HS-27A (cell line): ENCODE measurements around the gene MED13L.

Source experiments
- DNase-seq: peaks from one replicate; pipeline ENCODE4 v3.0.0-alpha.2; 2012; ENCODE audit warnings: low read depth, missing footprints

Gene MED13L

GRCh38 chr12:116130431-116130830 lies 147.1 kb downstream of the MED13L start:
- no peak for DNase-seq

GRCh38 chr12:116128779-116129178 lies 148.7 kb downstream of the MED13L start:
- no peak for DNase-seq

GRCh38 chr12:116127859-116128258 lies 149.6 kb downstream of the MED13L start:
- no peak for DNase-seq

GRCh38 chr12:116126610-116127009 lies 150.9 kb downstream of the MED13L start:
- DNase-seq = no peak

- no peak for DNase-seq
Observed at GRCh38 chr12:116125956-116126566, 151.4 kb downstream of the MED13L start.

GRCh38 chr12:116125084-116125483 lies 152.4 kb downstream of the MED13L start:
- no peak for DNase-seq

- no peak for DNase-seq
Observed at GRCh38 chr12:116123451-116124258, 153.8 kb downstream of the MED13L start.

- DNase-seq = no peak
Observed at GRCh38 chr12:116122628-116123027, 154.9 kb downstream of the MED13L start.

GRCh38 chr12:116121453-116121871 lies 156.0 kb downstream of the MED13L start:
- no peak for DNase-seq

GRCh38 chr12:116116650-116117424 lies 160.7 kb downstream of the MED13L start:
- no peak for DNase-seq

GRCh38 chr12:116113398-116114130 lies 163.9 kb downstream of the MED13L start:
- DNase-seq = no peak

GRCh38 chr12:116106870-116107269 lies 170.6 kb downstream of the MED13L start:
- DNase-seq = no peak

GRCh38 chr12:116104167-116104767 lies 173.2 kb downstream of the MED13L start:
- DNase-seq = no peak

- no peak for DNase-seq
Observed at GRCh38 chr12:116101991-116102390, 175.5 kb downstream of the MED13L start.

GRCh38 chr12:116099652-116100432 lies 177.7 kb downstream of the MED13L start:
- no peak for DNase-seq

GRCh38 chr12:116096874-116097273 lies 180.6 kb downstream of the MED13L start:
- DNase-seq = no peak

- DNase-seq = no peak
Observed at GRCh38 chr12:116094475-116094874, 183.0 kb downstream of the MED13L start.

GRCh38 chr12:116093915-116094314 lies 183.6 kb downstream of the MED13L start:
- no peak for DNase-seq

GRCh38 chr12:116092776-116093175 lies 184.7 kb downstream of the MED13L start:
- no peak for DNase-seq

- DNase-seq = no peak
Observed at GRCh38 chr12:116092162-116092561, 185.3 kb downstream of the MED13L start.

- no peak for DNase-seq
Observed at GRCh38 chr12:116091579-116091978, 185.9 kb downstream of the MED13L start.
